ENCODE results near the gene WSCD2. TPM values are rescaled to one million over a fixed set of nuclear protein-coding genes. Genes with fewer than 3 reads are reported as not detected.

Gene WSCD2
- total RNA-seq, 1 donor from 2014 or later: not detected

- DNase-seq (ENCODE audit: low spot score): no peak
- Mint-ChIP-seq H3K27me3 (ENCODE audit: insufficient read depth) (peaks cover 2% of the 10 kb centered on the region), H3K4me3 (no peak overlapping the region), H3K4me1 (ENCODE audit: low read depth) (no peaks in the 10 kb centered on the region), H3K36me3 (ENCODE audit: low read depth) (no peaks in the 10 kb centered on the region), H3K9me3 (no peaks in the 10 kb centered on the region), H3K27ac (no peak overlapping the region)
- intact Hi-C loops (cut with micrococcal nuclease): no loop called here
These were observed 12.6 kb downstream of the WSCD2 start for GRCh38 chr12:108141600-108142130.

DNA sequence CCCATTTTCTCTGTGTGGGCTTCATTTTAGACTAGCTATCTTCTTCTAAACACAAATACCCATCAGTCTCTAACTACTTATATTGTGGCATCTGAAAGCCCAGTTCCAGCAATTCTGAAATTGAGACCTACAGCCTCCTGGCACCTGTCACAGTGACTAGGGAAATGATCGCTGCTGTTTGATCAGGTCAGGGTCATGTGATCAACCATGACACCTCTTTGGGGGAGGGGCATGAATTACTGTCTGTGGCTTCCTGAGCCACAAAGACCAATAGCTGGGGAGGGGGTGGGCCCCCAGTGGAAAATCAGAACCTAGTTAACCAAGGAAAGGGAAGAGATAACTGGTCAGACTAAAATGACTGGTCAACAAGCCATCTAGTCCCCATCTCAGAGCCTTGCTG is 14.1 kb downstream of the WSCD2 start:
- Mint-ChIP-seq H3K27ac (no peak overlapping the region), H3K27me3 (ENCODE audit: insufficient read depth) (peaks cover 2% of the 10 kb centered on the region), H3K4me3 (no peak overlapping the region), H3K4me1 (ENCODE audit: low read depth) (no peaks in the 10 kb centered on the region), H3K9me3 (no peaks in the 10 kb centered on the region), H3K36me3 (ENCODE audit: low read depth) (no peaks in the 10 kb centered on the region)
- intact Hi-C loops (cut with micrococcal nuclease): no loop called here
- DNase-seq (ENCODE audit: low spot score): no peak

- no peaks in the 10 kb centered on the region for H3K4me1 Mint-ChIP-seq (ENCODE audit: low read depth)
- DNase-seq (ENCODE audit: low spot score): no peak
- H3K27ac Mint-ChIP-seq: no peak overlapping the region
- H3K36me3 Mint-ChIP-seq (ENCODE audit: low read depth): no peaks in the 10 kb centered on the region
- intact Hi-C loops (cut with micrococcal nuclease): no loop called here
- peaks cover 2% of the 10 kb centered on the region for H3K27me3 Mint-ChIP-seq (ENCODE audit: insufficient read depth)
- no peak overlapping the region for H3K4me3 Mint-ChIP-seq
- H3K9me3 Mint-ChIP-seq: no peaks in the 10 kb centered on the region
These were observed 15.0 kb downstream of the WSCD2 start for GRCh38 chr12:108144080-108144479.

GRCh38 chr12:108145011-108145410 is 15.9 kb downstream of the WSCD2 start:
- no peak overlapping the region for H3K27ac Mint-ChIP-seq
- no peaks in the 10 kb centered on the region for H3K4me1 Mint-ChIP-seq (ENCODE audit: low read depth)
- H3K36me3 Mint-ChIP-seq (ENCODE audit: low read depth): no peaks in the 10 kb centered on the region
- DNase-seq (ENCODE audit: low spot score): no peak
- H3K4me3 Mint-ChIP-seq: no peak overlapping the region
- H3K9me3 Mint-ChIP-seq: no peaks in the 10 kb centered on the region
- intact Hi-C loops (cut with micrococcal nuclease): no loop called here
- peaks cover 2% of the 10 kb centered on the region for H3K27me3 Mint-ChIP-seq (ENCODE audit: insufficient read depth)

DNA sequence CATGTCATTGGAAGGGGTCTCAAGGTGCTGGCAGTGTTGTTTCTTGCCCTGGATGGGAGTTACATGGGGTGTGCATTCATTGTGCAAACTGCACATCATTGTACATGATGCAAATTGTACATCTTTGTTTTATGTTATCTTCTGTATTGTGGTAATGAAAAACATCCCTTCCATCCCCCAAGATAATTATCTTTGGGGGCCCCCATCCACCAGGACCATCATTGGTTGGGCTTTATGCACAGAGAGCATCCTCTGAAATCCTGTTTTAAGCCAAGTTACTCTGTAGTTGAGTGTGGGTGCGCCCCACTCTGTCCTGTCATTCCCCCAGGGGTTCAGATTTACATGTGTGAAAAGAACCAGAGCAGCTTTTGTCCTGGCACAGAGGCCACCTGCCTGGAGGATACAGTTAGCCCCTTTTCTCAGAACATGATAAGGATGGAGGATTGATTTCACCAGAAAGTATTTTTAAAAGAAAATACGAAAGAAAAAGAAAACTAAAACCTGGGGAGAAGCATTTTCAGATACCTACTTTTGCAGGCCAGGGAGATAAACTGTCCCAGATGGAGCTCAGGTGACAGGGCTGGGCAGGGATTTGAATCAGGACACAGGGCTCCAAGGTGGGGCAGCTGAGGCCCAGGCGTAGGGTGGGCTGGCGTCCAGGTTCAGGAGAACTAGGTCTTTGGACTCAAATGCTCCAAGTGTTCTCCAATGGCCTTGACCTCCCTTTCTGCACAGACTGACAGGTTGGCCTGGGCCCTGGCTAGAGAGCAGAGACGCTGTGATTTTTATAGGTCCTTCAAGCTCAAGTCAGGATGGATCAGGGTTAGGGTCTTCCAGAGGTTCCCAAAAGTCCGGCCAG is 17.2 kb downstream of the WSCD2 start:
- Mint-ChIP-seq H3K4me1 (ENCODE audit: low read depth) (no peaks in the 10 kb centered on the region), H3K27ac (no peak overlapping the region), H3K36me3 (ENCODE audit: low read depth) (no peaks in the 10 kb centered on the region), H3K27me3 (ENCODE audit: insufficient read depth) (peaks cover 2% of the 10 kb centered on the region), H3K9me3 (no peaks in the 10 kb centered on the region), H3K4me3 (no peak overlapping the region)
- no peak for DNase-seq (ENCODE audit: low spot score)
- intact Hi-C loops (cut with micrococcal nuclease): no loop called here

- intact Hi-C loops (cut with micrococcal nuclease): no loop called here
- DNase-seq (ENCODE audit: low spot score): no peak
- Mint-ChIP-seq H3K9me3 (no peaks in the 10 kb centered on the region), H3K27me3 (ENCODE audit: insufficient read depth) (peaks cover 2% of the 10 kb centered on the region), H3K4me1 (ENCODE audit: low read depth) (no peaks in the 10 kb centered on the region), H3K4me3 (no peak overlapping the region), H3K36me3 (ENCODE audit: low read depth) (no peaks in the 10 kb centered on the region), H3K27ac (no peak overlapping the region)
These were observed 18.2 kb downstream of the WSCD2 start for GRCh38 chr12:108147279-108147678.

- Mint-ChIP-seq H3K27me3 (ENCODE audit: insufficient read depth) (no peaks in the 10 kb centered on the region), H3K27ac (no peak overlapping the region), H3K36me3 (ENCODE audit: low read depth) (no peaks in the 10 kb centered on the region), H3K4me1 (ENCODE audit: low read depth) (no peaks in the 10 kb centered on the region), H3K4me3 (no peak overlapping the region), H3K9me3 (no peaks in the 10 kb centered on the region)
- DNase-seq (ENCODE audit: low spot score): no peak
- intact Hi-C loops (cut with micrococcal nuclease): no loop called here
These were observed 19.5 kb downstream of the WSCD2 start for GRCh38 chr12:108148521-108149074.

GRCh38 chr12:108150436-108150835 is 21.3 kb downstream of the WSCD2 start:
- Mint-ChIP-seq H3K4me1 (ENCODE audit: low read depth) (no peaks in the 10 kb centered on the region), H3K27me3 (ENCODE audit: insufficient read depth) (no peaks in the 10 kb centered on the region), H3K36me3 (ENCODE audit: low read depth) (no peaks in the 10 kb centered on the region), H3K4me3 (no peak overlapping the region), H3K9me3 (no peaks in the 10 kb centered on the region), H3K27ac (no peak overlapping the region)
- DNase-seq (ENCODE audit: low spot score): no peak
- intact Hi-C loops (cut with micrococcal nuclease): no loop called here

DNA sequence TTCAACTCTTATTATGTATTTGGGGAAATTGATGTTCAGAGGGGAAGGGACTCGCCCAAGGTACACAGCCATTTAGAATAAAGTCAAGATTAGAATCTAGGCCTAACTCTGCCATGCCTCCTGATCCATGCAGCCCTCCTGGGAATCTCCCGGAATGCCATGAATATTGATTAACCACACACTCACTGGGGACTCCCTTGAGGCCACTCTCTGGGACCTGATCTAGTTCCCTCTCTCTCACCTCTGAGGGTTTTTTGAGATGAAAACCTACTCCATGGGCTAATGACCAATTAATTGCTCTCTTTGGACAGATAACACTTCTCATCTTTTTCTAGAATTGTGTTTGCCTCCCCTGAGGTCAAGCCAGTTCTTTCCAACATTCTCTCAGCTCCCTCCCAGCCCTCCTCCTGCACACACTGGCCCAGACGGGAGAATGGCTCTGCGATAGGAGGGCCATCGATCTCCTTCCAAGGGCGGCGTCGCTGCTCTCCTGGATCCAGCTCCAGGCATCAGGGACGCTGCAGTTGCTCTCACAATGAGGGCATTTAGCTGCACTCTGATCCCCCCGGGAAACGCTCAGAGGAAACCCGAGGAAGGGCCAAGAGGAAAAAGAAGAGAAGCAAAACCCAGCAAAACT is 22.6 kb downstream of the WSCD2 start:
- DNase-seq (ENCODE audit: low spot score): no peak
- intact Hi-C loops (cut with micrococcal nuclease): no loop called here
- Mint-ChIP-seq H3K4me3 (no peak overlapping the region), H3K9me3 (no peaks in the 10 kb centered on the region), H3K27me3 (ENCODE audit: insufficient read depth) (no peaks in the 10 kb centered on the region), H3K4me1 (ENCODE audit: low read depth) (no peaks in the 10 kb centered on the region), H3K36me3 (ENCODE audit: low read depth) (no peaks in the 10 kb centered on the region), H3K27ac (no peak overlapping the region)

GRCh38 chr12:108152170-108152538 is 23.1 kb downstream of the WSCD2 start:
- H3K36me3 Mint-ChIP-seq (ENCODE audit: low read depth): no peaks in the 10 kb centered on the region
- no peaks in the 10 kb centered on the region for H3K4me1 Mint-ChIP-seq (ENCODE audit: low read depth)
- H3K27ac Mint-ChIP-seq: no peak overlapping the region
- no peaks in the 10 kb centered on the region for H3K9me3 Mint-ChIP-seq
- DNase-seq (ENCODE audit: low spot score): no peak
- no peaks in the 10 kb centered on the region for H3K27me3 Mint-ChIP-seq (ENCODE audit: insufficient read depth)
- no peak overlapping the region for H3K4me3 Mint-ChIP-seq
- intact Hi-C loops (cut with micrococcal nuclease): no loop called here

DNA sequence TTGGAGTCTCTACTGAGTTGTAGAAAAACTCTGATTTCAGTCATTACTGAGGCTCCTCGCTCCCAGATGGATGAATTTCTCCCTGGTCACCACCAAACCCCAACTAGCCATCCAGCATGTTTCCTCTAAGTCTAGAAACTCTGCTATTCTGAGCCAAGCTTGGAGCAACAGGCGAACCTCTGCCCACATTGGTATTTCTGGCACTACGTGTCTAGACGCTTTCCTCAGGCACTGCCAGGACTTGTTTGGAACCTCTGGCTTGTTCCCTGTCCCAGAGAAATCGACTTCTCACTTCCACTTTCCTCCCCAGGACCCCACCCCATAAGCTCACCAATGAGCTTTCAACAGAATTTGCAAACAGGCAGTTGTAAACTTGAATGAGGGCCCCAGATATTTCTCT is 27.6 kb downstream of the WSCD2 start:
- Mint-ChIP-seq H3K4me3 (no peak overlapping the region), H3K9me3 (no peaks in the 10 kb centered on the region), H3K27ac (no peak overlapping the region), H3K36me3 (ENCODE audit: low read depth) (no peaks in the 10 kb centered on the region), H3K27me3 (ENCODE audit: insufficient read depth) (peaks cover 3% of the 10 kb centered on the region), H3K4me1 (ENCODE audit: low read depth) (no peaks in the 10 kb centered on the region)
- intact Hi-C loops (cut with micrococcal nuclease): no loop called here
- no peak for DNase-seq (ENCODE audit: low spot score)

DNA sequence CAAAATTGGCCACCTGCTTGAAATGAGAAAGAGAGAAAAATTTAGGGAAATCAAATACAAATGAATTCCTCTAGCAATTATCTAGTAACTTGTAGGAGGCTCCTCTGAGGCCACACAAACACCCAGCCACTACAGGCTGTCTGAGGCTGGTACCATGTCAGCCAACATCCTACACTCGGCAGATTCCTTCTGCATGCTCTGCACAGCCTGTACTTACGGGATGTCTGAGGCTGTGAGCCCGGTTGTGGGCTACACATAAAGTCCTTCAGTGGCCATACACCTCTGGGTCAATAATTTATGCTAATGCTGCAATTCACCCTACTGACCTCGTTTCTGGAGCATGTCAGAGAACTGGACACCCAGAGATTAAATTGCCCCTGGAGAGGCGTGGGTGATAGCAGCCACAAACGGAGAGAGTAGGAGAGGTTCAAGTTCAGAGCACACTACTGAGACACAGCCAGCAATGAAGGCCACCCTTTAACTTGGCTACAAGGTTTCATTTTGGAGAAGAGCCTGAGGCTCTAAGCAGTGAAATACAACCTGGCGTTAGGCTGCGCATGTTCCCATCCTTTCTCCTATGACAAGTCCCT is 28.9 kb downstream of the WSCD2 start:
- no peaks in the 10 kb centered on the region for H3K4me1 Mint-ChIP-seq (ENCODE audit: low read depth)
- peaks cover 3% of the 10 kb centered on the region for H3K27me3 Mint-ChIP-seq (ENCODE audit: insufficient read depth)
- no peaks in the 10 kb centered on the region for H3K9me3 Mint-ChIP-seq
- intact Hi-C loops (cut with micrococcal nuclease): no loop called here
- no peak for DNase-seq (ENCODE audit: low spot score)
- no peak overlapping the region for H3K27ac Mint-ChIP-seq
- no peak overlapping the region for H3K4me3 Mint-ChIP-seq
- no peaks in the 10 kb centered on the region for H3K36me3 Mint-ChIP-seq (ENCODE audit: low read depth)

- Mint-ChIP-seq H3K27ac (no peak overlapping the region), H3K4me1 (ENCODE audit: low read depth) (no peaks in the 10 kb centered on the region), H3K36me3 (ENCODE audit: low read depth) (no peaks in the 10 kb centered on the region), H3K4me3 (no peak overlapping the region), H3K9me3 (no peaks in the 10 kb centered on the region), H3K27me3 (ENCODE audit: insufficient read depth) (peaks cover 3% of the 10 kb centered on the region)
- intact Hi-C loops (cut with micrococcal nuclease): no loop called here
- DNase-seq (ENCODE audit: low spot score): no peak
These were observed 33.1 kb downstream of the WSCD2 start for GRCh38 chr12:108162207-108162606.
